IPS DF 6.9 (cell line): ENCODE data around the gene DEGS1.

Source experiments
- DNase-seq: peaks from one replicate; pipeline ENCODE4 v3.0.0-alpha.2; 2013; ENCODE audit warnings: low read depth, low spot score
- H3K27ac ChIP-seq: one replicate; pipeline ENCODE4 v1.5.1; 2013; ENCODE audit warnings: low read length, control low read depth
- H3K27me3 ChIP-seq: 2 replicates; pipeline ENCODE4 v1.6.1; 2013; ENCODE audit warnings: mild to moderate bottlenecking, low read length; ENCODE audit not compliant: control insufficient read depth, insufficient read depth
- H3K36me3 ChIP-seq: 2 replicates; pipeline ENCODE4 v1.6.1; 2013; ENCODE audit warnings: low read length; ENCODE audit not compliant: control insufficient read depth, insufficient read depth
- H3K4me1 ChIP-seq: 2 replicates; pipeline ENCODE4 v1.6.1; 2013; ENCODE audit warnings: low read length; ENCODE audit not compliant: control insufficient read depth, insufficient read depth
- H3K4me3 ChIP-seq: 2 replicates; pipeline ENCODE4 v1.5.1; 2013; ENCODE audit warnings: mild to moderate bottlenecking, low read length
- H3K9me3 ChIP-seq: 2 replicates; pipeline ENCODE4 v1.6.1; 2013; ENCODE audit warnings: low read length, inconsistent platforms; ENCODE audit not compliant: control insufficient read depth, insufficient read depth
- WGBS: extraction: QIAGEN DNeasy Blood & Tissue Kit; methylation state at CpG from one replicate; pipeline ENCODE4 v1.1.7; 2013; ENCODE audit warnings: mixed read lengths, missing lambda C conversion rate; ENCODE audit not compliant: insufficient read length, insufficient coverage; 5-methylcytosine and 5-hydroxymethylcytosine counted together

Gene DEGS1

DNA sequence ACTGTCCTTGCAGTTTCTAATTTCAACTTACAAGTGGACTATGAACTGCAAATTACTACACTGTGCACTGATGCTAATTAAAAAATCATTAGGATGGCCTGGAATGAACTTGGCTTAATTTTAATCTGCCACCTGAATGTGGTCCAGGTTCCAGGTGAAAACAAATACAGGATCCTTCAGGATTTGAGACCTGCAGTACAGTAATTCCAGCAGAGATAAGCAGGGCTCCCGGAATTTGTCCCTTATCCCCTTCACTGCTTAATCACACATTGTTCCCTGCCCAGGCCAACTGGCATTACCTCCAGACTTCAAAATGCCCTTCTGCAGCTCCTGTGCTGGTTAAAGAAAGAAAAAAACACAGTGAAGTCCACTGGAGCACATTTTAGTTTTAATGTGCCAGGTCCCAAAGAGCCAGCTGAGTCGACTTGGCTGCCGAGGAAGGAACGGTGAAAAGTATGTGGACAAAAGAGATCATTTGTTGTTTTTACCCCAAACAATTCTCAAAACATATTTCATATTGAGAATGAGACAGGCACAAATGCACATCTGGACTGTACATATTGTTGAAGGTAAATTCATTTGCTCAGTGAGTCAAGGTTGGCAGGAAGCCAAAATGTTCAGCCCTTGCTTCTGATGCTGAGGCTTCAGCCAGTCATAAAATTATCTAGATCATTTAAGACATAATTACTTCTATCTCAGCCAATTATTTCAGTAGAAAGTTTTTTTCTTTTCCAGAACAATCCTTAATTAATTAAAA, 28.3 kb downstream of the DEGS1 start:
- Histone ChIP-seq H3K27ac (no peak overlapping the region), H3K4me1 (peaks cover 10% of the 10 kb centered on the region)
- no CpG with 5 or more reads among the region's 4 CpGs for WGBS

DNA sequence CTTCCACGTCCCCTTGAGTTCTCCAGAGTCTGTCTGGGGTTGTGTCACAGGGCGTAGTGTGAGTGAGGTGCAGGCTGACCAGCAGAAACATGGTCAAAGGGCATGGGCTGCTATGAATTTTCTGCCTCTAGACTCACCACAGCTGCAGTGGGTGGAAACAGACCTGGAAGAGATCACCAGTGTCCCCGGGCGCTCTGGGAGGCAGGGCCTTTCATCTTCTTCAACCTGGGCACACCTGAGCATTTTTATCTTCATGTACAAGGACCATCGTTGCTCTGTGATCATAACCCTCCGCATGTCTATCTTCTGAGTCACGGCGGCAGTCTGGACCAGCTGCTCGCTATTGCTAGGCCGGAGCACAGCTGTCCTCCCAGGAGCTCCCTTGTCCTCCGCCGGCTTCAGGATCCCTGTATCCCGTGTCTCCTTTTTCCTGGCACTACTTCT, 29.6 kb downstream of the DEGS1 start:
- no peaks in the 10 kb centered on the region for H3K36me3 ChIP-seq
- no peak overlapping the region for H3K4me3 ChIP-seq
- no peak overlapping the region for H3K27ac ChIP-seq
- H3K27me3 ChIP-seq: no peaks in the 10 kb centered on the region
- H3K4me1 ChIP-seq: peaks cover 10% of the 10 kb centered on the region
- DNase-seq: no peak
- H3K9me3 ChIP-seq: no peaks in the 10 kb centered on the region
- WGBS: no CpG with 5 or more reads among the region's 13 CpGs

More for the DNA sequence above, 28.3 kb downstream of the DEGS1 start:
- no peak for DNase-seq
- Histone ChIP-seq H3K9me3 (no peaks in the 10 kb centered on the region), H3K36me3 (no peaks in the 10 kb centered on the region), H3K27me3 (no peaks in the 10 kb centered on the region), H3K4me3 (no peak overlapping the region)

DNA sequence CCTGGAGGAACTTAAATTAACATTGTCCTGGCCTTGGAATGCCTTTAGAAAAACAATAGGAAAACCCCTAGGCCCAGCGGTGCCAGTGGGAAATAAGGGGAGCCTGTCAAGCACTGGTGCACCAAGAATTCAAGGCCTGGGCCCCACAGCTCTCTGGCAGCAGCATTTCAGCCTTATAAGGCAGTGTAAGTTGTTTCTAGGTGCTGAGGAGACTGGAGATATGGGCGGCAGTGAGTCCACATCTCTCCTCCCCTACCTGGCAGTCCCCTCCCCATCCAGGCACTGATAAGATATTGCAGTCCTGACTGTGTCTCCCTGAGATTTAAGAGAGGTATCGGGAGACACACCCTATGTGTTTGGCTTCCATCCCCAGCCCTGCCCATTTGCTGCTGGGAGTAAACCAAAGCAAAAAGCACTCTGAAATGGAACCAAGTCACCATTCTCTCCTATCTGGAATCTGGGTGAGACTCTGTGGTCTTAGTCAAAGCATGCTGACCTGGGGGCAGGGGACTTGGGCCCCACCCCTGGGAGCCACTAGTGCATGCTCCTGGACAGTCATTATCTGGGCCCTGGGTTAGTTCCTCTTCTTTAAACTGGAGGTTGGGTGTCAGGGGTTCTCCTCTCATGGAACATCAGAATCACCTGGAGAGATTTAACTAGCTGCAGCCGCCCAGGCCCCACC, 30.5 kb downstream of the DEGS1 start:
- no peak for DNase-seq
- peaks cover 10% of the 10 kb centered on the region for H3K4me1 ChIP-seq
- no peaks in the 10 kb centered on the region for H3K9me3 ChIP-seq
- H3K4me3 ChIP-seq: no peak overlapping the region
- no CpG with 5 or more reads among the region's 4 CpGs for WGBS
- no peaks in the 10 kb centered on the region for H3K27me3 ChIP-seq
- no peaks in the 10 kb centered on the region for H3K36me3 ChIP-seq
- H3K27ac ChIP-seq: no peak overlapping the region

DNA sequence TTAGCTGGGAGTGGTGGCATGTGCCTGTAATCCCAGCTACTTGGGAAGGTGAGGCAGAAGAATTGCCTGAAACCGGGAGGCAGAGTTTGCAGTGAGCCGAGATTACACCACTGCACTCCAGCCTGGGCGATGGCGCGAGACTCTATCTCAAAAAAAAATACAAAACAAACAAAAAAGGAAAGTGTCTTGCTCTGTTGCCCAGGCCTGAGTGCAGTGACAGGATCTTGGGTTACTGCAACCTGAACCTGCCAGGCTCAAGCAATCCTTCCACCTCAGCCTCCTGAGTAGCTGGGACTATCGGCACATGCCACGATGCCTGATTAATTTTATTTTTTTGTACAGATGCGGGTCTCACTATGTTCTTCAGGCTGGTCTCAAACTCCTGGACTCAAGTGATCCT, 33.3 kb downstream of the DEGS1 start:
- WGBS: no CpG with 5 or more reads among the region's 8 CpGs
- DNase-seq: no peak

DNA sequence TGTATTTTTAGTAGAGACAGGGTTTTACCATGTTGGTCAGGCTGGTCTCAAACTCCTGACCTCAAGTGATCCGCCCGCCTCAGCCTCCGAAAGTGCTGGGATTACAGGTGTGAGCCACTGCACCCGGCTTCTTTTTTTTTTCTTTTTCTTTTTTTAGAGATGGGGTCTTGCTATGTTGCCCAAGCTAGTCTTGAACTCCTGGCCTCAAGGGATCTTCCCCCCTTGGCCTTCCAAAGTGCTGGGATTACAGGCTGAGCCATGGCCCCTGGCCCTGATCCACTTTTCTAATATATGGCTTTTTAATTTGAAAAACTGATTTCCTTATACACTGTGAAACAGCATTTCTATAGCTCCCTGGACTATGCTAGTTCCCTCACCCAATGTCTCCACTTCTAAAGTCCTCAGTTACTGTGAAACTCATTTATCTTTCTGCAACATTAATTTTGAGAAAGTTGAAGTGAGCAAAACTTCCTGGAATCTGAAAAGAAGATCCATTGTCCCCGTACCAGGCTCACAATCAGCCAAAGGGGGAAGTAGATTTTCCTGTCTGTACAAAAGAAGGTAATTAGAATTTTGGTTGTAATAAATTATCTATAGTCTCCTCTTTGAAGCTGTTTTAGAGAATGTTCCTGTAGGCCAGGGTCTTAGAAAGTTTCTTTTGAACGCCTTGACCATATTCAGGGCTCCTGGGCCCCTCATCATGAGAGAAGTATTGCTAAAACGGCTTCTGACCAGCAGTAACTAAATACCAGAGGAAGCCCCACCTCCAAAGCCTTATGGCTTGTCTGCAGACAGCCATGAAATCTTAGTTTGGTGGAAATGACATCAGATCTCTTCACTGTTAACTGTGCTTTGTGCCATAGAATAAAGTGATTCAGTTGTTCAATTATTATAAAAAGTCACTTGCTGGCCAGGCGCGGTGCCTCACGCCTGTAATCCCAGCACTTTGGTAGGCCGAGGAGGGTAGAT, 34.9 kb downstream of the DEGS1 start:
- no peak for DNase-seq
- H3K4me3 ChIP-seq: no peak overlapping the region
- H3K9me3 ChIP-seq: no peaks in the 10 kb centered on the region
- H3K36me3 ChIP-seq: no peaks in the 10 kb centered on the region
- no peak overlapping the region for H3K27ac ChIP-seq
- no CpG with 5 or more reads among the region's 11 CpGs for WGBS
- H3K4me1 ChIP-seq: peaks cover 5% of the 10 kb centered on the region
- H3K27me3 ChIP-seq: no peaks in the 10 kb centered on the region

More for the DNA sequence above, 33.3 kb downstream of the DEGS1 start:
- Histone ChIP-seq H3K4me3 (no peak overlapping the region), H3K27ac (no peak overlapping the region), H3K9me3 (no peaks in the 10 kb centered on the region), H3K27me3 (no peaks in the 10 kb centered on the region), H3K36me3 (no peaks in the 10 kb centered on the region), H3K4me1 (peaks cover 10% of the 10 kb centered on the region)

DNA sequence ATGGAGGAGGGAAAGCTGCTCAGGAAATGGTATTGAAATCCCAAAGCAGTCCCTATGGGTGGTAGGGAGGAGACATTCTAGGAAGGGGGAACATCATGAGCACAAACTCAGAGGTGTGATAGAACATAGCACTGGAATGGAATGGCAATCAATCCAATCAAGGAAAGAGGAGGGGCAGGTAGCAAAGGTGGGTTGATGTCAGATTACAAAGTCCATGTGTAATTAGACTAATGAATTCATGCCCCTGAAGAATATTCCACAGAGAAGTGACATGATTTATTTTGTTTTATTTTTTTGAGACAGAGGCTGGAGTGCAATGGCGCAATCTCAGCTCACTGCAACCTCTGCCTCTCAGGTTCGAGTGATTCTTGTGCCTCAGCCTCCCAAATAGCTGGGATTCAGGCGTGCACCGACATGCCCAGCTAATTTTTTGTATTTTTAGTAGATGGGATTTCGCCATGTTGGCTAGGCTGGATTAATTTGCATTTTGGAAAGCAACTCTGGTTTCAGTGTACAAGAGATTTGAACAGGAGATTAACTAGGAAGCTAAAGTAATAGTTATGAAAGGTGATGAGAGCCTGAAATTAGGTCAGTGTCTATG, 36.1 kb downstream of the DEGS1 start:
- H3K4me1 ChIP-seq: no peaks in the 10 kb centered on the region
- no peaks in the 10 kb centered on the region for H3K36me3 ChIP-seq
- no CpG with 5 or more reads among the region's 5 CpGs for WGBS
- DNase-seq: no peak
- no peaks in the 10 kb centered on the region for H3K27me3 ChIP-seq
- no peak overlapping the region for H3K27ac ChIP-seq
- H3K4me3 ChIP-seq: no peak overlapping the region
- no peaks in the 10 kb centered on the region for H3K9me3 ChIP-seq

DNA sequence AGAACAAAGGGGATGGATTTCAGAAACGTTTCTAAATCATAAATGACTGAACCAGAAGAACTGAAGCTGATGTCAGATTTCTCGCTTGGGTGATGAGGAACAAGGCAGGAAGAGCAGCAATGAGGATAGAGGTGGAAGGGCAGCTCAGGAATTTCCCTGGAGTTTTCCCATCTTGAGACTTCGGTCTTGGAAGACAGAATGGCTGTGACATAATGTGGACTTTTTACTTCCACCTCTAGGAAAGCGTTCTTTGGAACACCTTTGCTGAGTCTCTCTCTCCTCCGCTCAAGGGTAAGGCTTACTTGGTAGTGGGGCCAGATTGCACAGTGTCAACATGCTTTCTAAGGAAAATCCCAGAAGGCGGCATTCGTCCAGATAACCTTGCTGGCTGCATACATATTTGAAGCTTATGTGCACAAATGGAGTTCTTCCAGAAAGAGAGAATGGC, 36.6 kb downstream of the DEGS1 start:
- no CpG with 5 or more reads among the region's 7 CpGs for WGBS
- DNase-seq: no peak
- H3K4me1 ChIP-seq: no peaks in the 10 kb centered on the region
- H3K36me3 ChIP-seq: no peaks in the 10 kb centered on the region
- H3K9me3 ChIP-seq: no peaks in the 10 kb centered on the region
- H3K27ac ChIP-seq: no peak overlapping the region
- H3K27me3 ChIP-seq: no peaks in the 10 kb centered on the region
- H3K4me3 ChIP-seq: no peak overlapping the region

DNA sequence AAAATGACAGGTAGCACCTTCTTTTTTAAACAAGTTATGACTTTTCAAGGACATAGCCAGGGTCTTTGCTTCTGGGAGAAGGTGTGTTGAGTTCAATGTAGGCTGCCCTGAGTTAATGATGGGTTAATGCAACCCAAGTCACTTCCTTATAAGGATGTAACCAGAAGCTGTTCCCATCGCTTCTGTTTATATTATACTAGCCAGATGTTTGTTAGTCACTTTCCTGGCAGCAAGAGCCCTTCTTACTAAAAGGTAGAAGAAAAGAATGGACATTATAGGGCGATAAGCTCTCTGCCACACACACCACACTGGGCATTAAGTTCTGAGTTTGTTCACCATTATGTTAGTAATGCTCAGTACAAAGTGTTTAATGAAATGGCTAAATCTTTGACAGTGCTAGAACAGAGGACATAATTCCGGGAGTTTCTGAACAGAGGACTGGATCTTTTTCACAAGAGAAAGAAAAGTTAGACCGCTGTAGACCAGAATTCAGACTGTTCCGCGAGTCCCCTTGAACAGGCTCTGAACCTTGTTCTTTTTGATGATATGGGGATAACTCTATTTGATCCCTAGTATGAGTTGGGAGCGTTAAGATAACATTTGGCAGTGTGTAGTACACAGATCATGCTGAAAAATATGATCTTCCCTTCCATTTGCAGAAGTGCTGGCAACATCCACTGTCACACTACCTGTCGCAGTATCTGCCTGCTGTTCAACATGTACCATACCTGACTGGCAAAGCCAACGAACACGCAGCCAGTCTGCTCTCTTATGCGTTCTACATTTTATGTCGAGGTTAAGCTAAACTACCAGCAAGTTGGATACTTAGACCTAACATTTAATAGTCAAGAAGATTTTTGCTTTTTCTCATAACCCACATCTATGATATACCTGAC, 41.0 kb downstream of the DEGS1 start:
- Histone ChIP-seq H3K4me3 (no peak overlapping the region), H3K4me1 (no peaks in the 10 kb centered on the region), H3K36me3 (peaks cover 6% of the 10 kb centered on the region; the same call in 1 of the 2 replicates), H3K9me3 (no peaks in the 10 kb centered on the region), H3K27me3 (no peaks in the 10 kb centered on the region), H3K27ac (no peak overlapping the region)
- no CpG with 5 or more reads among the region's 12 CpGs for WGBS
- no peak for DNase-seq

DNA sequence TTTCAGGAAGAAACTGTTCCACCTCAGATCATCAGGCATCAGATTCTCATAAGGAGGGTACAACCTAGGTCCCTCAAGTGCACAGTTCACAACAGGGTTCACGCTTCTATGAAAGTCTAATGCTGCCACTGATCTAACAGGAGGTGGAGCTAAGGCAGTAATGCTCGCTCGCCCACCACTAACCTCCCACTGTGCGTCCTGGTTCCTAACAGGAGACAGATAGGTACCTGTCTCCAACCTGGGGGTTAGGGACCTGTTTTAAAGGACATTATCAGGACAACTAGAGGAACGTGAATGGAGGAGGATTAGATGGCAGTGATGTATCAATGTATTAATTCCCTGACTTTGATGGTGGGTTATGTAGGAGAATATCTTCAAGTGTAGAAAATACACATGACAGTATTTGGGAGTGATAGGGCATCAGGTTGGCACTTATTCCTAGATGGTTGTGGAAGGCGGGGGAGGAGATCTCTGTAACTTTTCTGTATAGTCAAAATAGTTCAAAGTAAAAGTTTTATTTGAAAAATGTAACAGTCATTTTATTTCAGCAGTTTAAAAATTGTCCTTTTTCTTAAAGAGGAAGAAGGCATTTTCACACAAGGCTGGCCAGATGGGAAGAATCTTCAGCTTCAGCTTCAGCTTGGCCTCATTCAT, 43.9 kb downstream of the DEGS1 start:
- Histone ChIP-seq H3K4me3 (no peak overlapping the region), H3K27me3 (no peaks in the 10 kb centered on the region), H3K36me3 (peaks cover 6% of the 10 kb centered on the region; the same call in 1 of the 2 replicates), H3K4me1 (no peaks in the 10 kb centered on the region), H3K9me3 (no peaks in the 10 kb centered on the region), H3K27ac (no peak overlapping the region)
- DNase-seq: no peak
- no CpG with 5 or more reads among the region's 6 CpGs for WGBS
